Mucosa of gallbladder (tissue), 1 donor: ENCODE measurements around the gene DEFB112. TPM values are rescaled to one million over a fixed set of nuclear protein-coding genes. Genes with fewer than 3 reads are reported as not detected.

ENCODE experiments used
- DNase-seq: peaks from one replicate; pipeline ENCODE4 v3.0.0-alpha.2; 2020; ENCODE audit warnings: low spot score
- total RNA-seq: library from RNA; stranded (reverse); gene quantifications from one replicate; pipeline ENCODE4 v1.2.1, GENCODE V29; 2021
- donor health status: DM: no; HTN: no; CAD: no.

DEFB112 gene, protein sequence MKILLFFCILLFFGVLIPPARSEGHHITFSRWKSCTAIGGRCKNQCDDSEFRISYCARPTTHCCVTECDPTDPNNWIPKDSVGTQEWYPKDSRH
- not detected for total RNA-seq

DNA sequence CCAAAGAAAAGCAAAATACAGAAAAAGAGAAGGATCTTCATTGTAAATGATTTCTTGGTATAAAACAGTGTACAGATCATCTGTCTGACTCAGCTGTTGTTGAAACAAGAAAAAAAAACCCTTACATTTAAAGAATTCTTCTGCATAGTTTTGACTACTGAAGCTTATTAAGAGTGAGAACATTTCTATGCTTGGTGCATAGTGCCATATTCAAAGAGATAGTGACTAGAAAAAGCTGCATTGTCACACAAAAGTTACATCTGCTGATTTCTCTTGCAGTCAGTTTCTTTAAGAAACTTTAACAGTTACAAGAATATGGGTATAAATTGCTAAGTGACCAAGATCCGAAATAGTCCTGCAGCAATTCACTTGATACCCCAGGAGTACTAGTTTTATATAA is at the start of gene DEFB112:
Gene DEFB112, minus strand, starts transcription at position 101 of the 400 bp plus-strand sequence. Its CDS starts 60 bp downstream, at position 41.
- no peak for DNase-seq

DNA sequence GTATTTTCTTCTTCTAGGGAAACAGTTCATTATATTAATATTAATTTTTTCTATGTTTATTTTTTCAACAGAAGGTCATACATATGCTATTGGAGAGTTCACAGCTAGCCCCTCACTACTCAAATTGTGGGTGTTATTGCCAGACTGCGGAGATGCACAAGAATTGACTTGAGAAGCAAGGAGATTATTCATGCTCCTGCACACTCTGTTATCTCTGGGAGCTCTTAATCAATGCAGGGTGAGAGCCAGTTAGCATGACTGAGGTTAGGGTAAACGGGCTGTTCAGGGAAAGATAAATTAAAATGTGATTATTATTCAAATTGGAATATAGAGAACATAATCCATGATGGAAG is 48.9 kb upstream of the DEFB112 start:
- DNase-seq = no peak

DNA sequence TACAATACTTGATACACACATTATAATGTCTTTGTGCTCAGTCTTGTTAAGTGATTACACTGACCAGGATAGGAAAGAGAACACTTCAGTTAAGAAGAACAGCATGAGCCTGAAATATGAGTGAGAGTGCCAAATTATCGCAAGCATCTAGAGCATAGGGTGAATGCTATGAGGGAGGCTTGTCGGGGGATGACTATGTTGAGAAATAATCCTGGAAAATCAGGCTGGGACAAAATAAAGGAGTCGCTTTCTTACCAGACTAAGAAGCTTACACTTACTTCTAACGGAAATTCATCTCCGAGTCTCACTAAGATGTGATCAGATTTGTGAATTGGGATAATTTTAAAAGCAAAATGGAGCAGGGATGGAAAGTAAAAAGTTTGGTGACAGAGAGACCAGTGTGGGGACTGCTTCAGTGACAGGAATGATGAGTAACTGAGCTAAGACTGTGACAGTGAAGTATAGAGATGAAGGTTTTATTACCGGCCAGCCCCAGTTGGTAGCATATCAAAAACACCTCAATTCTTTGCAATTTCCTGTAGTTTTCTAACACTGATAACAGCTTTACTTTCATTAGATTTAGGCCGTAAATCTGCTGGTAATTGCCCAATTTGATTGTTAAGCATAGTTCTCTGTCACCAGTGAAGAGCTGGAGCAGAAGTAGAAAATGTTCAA is 48.4 kb upstream of the DEFB112 start:
- DNase-seq = no peak

DNA sequence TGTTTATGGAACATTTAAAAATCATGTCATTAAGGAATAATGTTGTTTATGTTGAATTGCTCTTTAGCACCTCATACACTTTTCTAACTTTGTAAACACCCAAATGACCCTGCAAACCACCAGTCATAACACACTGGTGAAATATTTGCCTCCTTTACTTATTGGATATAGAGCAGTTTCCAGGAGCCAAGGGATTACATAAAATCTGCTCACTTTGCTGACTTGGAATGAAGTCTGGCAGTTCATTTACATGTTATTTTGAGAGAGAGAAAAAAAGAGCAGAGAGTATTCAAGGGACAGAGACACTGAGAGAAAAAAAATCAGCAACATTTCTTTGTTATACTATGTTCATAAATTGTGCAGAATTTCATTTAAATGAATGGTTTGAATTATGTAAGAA is 46.6 kb upstream of the DEFB112 start:
- DNase-seq = no peak

DNA sequence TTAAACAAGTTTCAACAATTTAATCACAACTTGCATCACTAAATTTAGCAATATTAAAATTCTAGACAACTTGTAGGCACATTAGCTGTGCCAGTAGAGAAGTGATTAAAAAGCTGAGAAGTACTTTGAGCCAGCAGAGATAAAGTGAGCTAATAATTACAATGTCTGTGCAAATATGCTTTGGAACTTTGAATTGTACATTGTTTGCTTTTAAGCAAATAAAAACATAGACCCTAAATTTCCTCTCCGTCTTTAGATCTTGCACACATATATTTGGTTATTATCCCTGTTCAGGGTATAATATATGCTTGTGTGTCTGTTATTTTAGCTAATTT is 44.2 kb upstream of the DEFB112 start:
- DNase-seq = no peak

DNA sequence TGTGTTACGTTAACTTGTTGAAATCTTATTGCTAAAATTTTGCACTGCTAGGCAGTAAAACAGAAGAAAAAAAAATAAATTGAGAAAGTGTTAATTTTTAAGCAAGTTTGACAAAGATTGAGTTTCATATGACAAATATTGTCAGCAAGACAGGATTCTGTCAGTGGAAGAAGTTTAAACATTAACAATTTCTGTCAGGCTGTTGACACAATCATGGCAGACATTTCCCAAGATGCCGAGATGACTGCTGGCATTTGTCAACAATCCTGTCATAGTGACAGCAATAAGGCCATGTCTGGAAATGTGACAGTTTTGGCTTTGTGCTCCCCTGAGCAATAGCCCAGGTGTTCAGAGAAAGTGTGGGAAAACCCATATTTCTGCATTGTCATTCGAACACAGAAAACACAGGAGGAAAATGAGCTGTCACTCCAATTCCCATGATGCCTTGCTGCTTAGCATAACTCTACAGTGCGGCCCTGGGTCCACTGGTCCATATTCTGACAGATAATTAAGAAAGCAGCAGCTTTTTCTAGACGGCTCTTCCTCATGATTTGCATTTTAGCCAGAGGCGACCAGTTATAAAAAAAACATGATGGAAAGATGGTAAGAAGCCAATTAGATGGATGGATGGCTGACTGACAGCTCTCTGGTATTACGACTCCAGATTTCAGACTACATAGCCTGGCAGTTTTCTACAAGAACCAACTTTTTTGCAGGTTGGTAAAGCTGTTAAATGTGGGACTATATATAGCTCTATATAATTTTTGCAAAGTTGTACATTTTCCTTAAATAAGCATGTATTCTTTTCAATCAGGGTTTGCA is 43.6 kb upstream of the DEFB112 start:
- DNase-seq = peak; percentile 60

DNA sequence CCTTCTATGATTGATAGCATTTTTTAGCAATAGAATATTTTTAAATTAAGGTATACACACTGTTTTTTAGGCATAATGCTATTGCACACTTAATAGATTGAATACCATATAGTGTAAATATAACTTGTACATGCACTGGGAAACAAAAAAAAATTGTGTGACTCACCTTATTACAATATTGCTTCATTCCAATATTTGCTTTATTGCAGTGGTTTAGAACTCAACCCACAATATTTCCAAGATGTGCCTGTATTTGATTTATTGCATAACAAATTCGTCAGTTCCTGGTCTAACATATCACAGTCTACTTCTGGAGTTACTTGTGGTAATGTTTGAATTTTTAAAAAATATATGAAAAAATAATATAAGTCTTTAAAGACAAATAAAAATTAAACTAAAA is 41.9 kb upstream of the DEFB112 start:
- no peak for DNase-seq

DNA sequence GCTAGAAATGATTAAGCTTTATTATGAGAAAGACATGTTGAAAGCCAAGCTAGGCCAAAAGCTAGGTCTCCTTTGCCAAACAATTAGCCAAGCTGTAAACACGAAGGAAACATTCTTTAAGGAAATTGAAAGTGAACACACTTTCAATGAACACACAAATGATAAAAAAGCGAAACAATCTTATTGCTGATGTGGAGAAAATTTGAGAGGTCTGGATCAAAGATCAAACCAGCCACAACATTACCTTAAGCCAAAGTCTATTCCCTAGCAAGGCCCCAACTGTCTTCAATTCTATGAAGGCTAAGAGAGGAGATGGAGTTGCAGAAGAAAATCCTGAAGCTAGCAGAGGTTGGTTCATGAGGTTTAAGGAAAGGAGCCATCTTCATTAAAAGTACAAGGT is 40.2 kb upstream of the DEFB112 start:
- no peak for DNase-seq

DNA sequence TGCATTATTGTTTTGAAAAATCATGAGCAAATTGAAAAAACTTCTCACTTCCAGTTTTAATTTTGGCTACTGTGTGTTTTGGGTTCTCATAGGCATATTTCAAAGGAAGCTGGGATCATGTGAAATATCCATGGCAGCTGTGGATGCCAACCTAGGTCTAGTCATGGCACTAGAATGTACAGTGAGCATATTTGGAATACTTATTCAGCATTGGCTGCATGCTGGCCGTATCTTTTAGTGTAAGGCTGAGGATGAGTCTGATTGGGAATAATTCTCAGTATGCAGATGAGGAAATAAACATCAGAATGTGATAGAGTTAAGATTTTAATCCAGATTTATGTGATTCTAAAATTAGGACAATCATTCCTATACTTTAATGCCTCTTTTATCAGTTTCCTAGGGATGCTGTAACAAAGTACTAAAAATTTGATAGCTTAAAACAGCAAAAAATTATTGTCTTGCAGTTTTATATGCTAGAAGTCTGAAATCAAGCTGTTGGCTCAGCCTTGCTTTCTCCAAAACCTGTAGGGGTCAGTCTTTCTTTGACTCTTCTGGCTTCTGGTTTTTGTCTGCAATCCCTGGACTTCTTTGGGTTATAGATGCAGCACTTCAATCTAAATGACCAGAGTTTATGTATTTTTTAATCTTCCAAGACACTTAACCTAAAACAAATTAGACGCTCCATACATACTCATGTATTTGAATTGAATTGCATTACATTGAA is 37.7 kb upstream of the DEFB112 start:
- no peak for DNase-seq

DNA sequence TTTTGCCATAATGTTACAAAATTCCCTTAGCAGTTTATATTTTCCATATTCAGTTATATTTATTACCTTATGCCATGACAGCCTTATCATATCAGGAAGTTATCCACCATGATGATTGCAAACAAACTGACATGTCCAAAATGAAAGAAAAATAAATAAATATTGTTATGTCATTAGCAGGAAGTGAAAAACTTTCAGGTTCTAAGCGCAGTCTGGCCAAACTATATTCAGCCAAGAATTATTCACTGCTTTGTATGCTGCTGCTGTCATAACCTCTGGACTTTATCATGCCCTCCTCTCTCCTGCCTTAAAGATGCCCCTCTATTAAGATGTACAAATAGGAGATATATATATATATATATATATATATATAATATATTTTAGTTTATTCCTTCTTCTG is 27.7 kb upstream of the DEFB112 start:
- no peak for DNase-seq

DNA sequence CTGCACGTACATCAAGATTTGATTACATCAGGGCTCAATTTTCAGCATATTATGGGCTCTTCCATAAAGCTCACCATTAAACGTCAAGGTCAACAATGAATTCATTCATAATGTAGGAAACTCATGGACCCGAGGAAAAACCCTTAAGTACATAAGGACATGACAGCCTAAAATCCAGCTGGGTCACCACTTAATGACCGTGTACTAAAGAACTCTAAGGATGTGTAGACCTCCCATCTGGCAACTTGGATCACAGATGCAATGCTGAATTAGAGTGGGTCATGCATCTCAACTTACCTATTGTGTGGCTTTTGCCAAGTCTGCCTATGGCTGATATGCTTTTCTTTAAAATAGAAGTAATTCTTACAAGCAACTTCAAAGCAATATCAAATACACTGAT is 26.7 kb upstream of the DEFB112 start:
- DNase-seq = no peak

DNA sequence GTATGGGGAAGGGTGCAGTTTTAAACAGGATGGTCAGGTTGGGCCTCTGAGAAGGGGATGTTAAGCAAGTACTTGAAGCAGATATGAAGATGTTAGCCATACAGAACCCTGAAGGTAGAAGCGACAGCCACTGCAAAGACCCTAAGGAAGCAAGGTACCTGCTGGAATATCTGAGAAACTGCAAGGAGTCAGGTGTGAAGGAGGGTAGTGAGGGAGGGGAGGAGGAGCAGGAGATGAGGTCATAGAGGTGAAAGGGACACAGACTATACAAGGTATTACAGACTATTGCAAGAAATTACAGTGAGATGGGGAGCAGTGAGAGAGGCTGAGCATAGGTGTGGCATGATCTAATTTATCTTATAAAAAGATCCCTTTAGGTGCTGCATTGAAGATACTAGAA is 22.2 kb upstream of the DEFB112 start:
- no peak for DNase-seq

DNA sequence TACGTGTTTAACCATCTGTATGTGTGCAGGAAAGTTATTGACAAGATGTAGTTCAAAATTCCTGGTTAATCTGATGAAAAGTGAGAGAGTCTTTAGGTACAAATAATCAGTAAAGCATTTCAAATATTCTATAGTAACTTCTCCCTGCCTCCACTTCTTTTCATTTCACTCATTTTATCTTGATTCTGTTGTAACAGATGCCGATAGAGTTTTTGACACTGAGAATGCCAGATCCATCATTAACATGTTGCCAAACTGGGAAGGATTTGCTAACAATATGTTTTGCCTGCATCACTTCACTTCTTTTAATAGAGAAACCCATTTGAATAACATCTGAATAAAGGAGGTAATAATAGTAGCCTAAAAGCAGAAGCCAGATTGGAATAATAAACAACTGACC is 20.4 kb upstream of the DEFB112 start:
- no peak for DNase-seq

DNA sequence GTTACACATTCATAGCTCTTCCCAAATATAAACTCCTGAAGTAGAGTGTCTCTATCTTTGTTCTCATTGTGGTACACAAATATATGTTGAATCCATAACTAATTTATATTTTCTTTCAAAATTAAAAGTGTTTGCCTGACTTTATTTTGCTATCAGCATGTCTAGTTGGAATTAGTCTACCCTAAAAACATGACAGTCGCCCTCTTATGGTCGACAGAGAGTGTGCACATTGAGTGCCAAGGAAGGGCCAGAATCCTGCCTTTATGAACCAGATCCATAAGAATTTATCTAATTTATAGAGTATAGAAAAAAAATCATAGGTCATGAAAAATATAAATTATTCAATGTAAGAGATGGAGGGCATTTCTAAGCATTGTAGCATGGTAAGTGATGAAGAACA is 12.3 kb upstream of the DEFB112 start:
- no peak for DNase-seq

DNA sequence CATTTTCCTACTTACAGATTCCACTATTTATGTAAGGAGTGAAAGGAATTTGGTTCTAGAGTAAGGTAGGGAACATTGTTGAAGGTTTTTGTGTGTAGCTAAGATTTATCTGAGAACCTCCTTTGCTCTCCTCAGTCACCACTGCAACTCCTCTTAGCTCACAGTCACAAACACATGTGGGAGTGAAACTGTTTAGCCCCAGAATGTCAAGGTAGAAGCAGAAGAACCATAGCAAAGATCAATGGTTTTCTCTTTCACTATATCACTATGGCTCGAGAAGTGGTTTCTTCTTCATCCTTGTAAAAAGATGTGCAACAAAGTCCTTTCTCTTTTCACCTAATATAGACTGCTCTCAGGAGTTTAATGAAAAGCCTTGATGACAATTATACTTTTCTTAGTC is 6.5 kb upstream of the DEFB112 start:
- no peak for DNase-seq

DNA sequence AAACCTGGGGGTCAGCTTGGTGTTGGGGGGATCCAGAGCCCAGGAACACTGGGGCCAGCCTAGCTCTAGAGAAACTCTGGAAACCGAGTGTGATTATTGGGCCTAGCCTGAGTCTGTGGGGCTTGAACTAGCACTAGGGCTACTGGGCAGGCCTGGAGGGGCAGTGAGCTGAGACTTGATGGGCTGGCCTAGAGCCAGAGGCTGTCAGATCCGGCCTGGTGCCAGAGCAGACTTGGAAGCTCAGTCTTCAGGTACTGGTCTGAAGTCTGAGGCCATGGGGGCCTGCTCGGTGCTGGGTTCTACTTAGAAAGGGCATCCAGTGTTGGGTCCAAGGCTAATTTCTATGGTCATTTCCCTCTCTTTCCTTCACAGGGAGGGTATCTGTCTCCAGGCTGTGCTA is 2.7 kb downstream of the DEFB112 start:
- DNase-seq = no peak

DNA sequence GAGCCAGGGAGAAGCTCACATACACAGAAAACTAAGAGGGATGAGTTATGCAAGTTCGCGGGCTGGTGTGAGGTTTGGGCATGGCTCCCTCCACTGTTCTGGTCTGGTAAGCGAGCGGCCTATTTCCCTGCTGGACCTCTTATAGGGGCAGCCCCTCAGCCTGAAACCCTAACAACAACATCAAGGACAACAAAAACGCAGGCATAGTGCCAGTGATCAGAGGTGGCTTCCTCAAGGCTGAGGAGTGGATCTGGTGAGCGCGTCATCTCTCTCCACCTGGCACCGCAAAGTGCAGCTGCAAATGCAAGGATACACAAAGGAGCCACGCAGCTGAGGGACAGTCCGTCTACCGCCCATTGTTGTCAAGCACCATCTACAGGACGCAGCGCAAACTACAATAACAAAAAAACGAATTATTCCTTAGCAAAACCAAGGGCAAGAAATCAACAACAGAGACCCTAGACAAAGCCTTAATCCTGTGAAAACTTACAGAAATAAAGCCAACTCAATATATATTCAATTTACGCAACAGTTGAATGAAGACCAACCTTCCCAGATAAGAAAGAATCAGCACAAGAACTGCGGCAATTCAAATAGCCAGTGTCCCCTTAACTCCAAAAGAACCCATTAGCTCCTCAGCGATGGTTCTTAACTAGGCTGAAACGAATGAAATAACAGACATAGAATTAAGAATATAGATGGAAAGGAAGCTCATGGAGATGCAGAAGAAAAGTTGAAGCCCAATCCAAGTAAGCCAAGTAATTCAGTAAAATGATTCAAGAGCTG is 18.8 kb downstream of the DEFB112 start:
- DNase-seq = no peak

DNA sequence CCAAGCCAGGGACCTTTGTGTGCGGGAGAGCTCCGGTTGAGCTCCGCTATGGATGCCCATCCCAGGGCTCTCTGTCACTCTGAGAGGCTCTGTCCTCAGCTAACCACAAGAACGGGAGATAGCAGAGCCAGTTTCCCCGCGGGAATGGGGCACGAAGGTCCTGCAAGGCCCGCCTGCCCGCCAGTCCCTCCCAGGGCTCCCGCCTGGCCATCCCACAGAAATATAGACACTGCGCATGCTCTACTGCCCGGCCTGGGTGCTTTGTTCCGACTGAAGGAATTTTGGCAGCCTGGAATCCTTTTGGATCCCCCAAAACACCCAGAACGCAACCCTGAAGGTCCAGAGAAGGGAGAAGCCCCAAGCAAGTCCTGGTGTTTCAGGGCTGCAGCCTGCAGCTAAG is 19.4 kb downstream of the DEFB112 start:
- no peak for DNase-seq

DNA sequence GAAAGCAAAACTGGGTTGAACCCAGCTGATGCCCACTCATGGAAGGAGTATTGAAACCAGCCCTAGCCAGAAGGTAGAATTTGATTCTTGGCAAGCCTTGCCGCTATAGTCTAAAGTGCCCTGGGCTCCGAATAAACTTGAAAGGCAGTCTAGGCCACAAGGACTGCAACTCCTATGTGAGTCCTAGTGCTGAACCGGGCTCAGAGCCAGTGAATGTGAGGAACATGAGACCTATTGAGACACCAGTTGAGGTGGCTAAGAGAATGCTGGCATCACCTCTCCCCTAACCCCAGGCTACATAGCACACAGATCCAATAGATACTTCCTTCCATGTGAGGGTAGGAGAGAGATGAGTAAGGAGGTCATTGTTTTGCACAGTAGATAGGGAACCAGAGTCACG is 24.5 kb downstream of the DEFB112 start:
- no peak for DNase-seq

DNA sequence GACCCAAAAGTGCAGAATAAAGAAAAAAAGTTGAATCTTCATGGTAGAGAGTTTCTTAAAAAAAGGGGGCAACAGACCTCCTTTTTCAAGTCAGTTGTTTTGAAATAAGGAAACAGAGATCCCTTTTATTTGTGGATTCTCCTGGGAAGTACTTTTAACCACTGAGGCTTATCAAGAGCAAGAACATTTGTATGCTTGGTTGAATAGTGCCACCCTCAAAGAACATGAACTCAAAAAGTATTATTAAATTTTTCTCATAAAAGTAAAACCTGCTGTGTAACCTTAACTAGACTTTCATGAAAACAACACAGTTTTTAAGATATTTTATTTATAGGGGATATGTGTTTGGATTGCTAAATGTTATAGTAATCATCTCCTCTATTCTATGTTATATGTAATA is 27.8 kb downstream of the DEFB112 start, which contains the start of gene DEFB110:
Gene DEFB110, minus strand, starts transcription at position 101 of the 400 bp plus-strand sequence. Its CDS starts 59 bp downstream, at position 42.
- DNase-seq = no peak

DNA sequence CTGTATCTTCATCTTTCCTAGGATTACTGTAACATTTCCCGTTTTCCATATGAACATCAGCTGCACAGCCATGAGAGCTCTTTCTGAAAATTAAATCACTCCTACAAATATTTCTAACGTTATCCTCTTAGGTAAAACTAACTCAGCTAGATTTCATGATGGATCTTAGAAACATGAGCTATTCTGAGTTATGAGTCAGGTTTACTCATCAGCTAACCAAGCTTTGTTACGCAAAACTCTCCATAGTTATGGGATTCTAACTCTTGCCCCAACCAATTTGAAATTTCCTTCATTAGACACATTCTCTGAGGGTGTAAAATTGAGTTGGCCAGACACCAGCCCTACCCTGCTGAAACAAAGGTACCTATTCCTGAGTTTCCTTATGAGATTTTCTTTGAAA is 41.9 kb downstream of the DEFB112 start:
- no peak for DNase-seq

DNA sequence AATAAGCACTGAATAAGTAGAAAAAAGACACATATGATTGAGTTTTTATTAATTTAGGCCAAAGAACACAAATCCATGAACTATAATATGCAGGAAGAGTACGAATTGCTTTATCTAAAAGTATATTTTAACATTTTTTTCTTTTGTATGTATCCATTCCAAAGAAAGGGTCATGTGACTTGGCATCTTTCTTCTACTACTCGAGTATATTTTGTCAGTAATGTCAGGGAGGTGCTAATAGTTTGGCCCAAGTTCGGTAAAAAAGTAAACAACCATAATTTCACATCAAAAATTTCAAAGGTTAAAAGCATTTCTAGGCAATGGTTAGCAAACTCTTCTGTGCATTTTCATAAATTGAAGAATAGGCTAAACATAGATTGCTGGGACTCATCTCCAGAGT is 46.6 kb downstream of the DEFB112 start:
- no peak for DNase-seq
